Stimulated activated CD8-positive, alpha-beta memory T cell treated with anti-CD3 and anti-CD28 coated beads, Interleukin-12 subunit alpha, Interleukin-12 subunit beta, amount 100 ng/mL, for 1 hour (primary cell): ENCODE results near the gene NBEAL2.

Experiments
- DNase-seq: peaks from one replicate; pipeline ENCODE4 v3.0.0-alpha.2; 2020; ENCODE audit warnings: low read depth

NBEAL2 gene

DNA sequence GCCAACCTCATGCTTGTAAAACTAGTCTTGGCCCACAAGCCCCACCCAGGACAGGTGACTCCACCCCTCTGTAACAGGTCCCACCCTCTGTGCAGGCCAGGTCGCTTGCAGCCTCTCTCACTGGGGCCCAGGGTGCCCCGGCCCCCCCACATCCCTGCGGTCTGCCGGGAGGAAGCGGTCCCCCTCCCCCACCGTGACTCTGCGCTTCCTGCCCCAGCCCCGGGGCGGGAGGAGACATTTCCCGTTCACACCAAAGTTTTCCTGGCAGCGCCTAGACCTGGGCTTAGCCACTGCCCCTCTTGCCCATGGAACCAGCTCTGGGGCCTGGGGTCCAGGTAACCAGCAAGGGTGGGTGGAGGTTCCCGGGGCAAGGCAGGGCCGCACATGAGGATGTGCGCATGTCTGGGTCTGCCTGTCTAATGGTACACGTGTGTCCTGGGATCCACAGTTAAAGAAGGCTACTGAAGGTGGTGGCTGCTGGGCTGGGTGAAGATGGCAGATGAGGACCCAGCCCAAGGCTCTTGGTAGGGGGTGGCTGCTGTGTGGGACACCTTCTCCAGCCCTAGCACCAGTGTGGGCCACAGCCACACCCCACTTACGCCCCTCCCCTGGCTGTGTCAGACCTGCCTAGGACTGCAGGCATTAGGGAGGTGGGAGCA is 8.4 kb downstream of the NBEAL2 start:
- DNase-seq = peak; percentile 77

GRCh38 chr3:46988616-46989015 is 9.2 kb downstream of the NBEAL2 start:
- no peak for DNase-seq

- no peak for DNase-seq
Observed at GRCh38 chr3:46989146-46989810, 9.8 kb downstream of the NBEAL2 start.

- no peak for DNase-seq
Observed at GRCh38 chr3:46990573-46991374, 11.3 kb downstream of the NBEAL2 start.

DNA sequence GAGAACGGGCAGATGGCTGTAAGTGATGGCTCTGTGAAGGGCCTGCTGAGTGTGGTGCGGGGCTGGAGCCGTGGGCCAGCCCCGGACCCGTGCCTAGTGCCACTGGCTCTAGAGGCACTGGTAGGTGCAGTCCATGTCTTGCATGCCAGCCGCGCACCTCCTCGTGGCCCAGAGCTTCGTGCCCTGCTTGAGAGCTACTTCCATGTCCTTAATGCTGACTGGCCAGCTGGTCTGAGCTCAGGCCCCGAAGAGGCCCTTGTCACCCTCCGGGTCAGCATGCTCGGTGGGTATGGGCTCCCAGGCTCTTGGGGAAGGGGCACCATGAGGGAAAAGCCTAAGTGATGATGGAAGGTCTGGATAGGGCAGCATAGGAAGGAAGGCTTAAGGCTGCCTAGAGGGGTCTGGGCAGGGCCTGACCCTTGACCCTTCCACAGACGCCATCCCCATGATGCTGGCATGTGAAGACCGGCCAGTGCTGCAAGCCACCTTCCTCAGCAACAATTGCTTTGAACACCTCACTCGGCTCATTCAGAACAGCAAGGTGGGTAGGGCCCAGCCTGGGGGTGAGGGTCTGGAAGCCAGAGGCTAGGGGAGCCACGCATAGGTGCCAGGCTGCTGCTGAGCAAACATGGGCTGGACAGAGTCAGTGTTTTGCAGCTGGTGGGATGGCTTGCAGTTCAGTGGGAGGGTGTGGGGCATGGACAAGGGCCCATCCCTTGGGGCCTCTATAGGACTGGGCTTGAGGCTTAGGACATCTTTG is 12.1 kb downstream of the NBEAL2 start:
- no peak for DNase-seq

DNA sequence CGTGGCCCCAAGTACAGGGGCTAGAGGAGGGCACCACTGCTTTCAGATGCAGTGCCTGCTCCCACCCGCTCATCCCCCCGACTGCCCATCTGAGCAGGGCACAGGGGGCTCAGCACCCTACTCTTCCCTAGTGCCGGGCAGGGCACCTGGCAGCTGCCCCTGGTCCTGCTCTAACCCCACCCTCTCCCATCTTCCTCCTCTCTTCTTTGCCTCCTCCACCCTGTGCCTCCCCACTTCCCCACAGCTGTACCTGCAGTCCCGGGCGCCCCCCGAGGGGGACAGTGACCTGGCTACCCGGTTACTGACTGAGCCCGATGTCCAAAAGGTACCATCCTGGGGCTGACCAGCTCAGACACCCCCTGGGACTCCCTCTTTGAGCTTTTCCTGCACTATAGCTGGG is 12.8 kb downstream of the NBEAL2 start:
- DNase-seq = no peak

- DNase-seq = no peak
Observed at GRCh38 chr3:46993292-46993691, 13.8 kb downstream of the NBEAL2 start.

DNA sequence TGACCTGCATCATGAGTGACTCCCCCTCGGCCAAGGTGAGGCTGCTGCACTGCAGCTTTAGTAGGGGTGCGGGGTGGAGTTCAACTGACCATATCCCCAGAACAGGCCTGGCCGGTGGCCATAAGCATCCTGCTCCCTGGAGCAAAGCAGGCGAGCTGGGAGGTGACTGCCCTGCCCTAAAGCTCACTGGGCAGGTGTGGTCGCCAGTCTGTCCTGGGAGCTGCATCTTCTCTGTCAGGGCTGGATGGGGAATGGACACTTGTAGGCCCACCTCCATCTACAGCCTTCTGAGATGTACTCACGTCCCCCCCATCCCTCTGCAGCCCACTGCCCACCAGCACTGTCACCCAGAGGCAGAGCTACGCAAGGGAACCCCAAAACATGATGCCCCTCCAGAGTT is 14.5 kb downstream of the NBEAL2 start:
- DNase-seq = no peak

GRCh38 chr3:46994801-46995731 is 15.6 kb downstream of the NBEAL2 start:
- no peak for DNase-seq

DNA sequence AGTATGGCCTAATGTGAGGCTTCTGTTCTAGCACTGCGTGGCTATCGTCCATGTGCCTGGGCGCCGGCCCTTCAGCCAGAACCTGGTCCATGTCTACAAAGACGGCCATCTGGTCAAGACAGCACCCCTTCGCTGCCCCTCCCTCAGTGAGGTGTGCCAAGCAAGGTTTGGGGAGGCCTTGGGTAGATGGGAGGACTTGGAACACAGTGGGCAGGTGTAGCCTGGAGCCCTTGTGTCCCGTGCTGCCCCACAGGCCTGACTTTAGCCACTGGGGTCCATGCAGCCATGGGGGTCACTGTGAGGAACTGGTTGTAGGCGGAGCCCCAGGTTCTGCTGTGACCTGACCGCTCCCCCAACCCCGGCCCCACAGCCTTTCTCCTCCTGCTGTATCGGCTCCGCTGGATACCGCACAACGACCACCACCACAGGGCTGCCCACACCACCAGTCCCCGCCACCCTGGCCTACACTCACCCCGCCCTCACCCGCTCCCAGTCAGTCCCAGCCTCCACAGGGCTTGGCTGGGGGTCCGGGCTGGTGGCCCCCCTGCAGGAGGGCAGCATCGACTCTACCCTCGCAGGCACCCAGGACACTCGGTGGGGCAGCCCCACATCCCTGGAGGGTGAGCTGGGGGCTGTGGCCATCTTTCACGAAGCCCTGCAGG is 16.6 kb downstream of the NBEAL2 start:
- no peak for DNase-seq

DNA sequence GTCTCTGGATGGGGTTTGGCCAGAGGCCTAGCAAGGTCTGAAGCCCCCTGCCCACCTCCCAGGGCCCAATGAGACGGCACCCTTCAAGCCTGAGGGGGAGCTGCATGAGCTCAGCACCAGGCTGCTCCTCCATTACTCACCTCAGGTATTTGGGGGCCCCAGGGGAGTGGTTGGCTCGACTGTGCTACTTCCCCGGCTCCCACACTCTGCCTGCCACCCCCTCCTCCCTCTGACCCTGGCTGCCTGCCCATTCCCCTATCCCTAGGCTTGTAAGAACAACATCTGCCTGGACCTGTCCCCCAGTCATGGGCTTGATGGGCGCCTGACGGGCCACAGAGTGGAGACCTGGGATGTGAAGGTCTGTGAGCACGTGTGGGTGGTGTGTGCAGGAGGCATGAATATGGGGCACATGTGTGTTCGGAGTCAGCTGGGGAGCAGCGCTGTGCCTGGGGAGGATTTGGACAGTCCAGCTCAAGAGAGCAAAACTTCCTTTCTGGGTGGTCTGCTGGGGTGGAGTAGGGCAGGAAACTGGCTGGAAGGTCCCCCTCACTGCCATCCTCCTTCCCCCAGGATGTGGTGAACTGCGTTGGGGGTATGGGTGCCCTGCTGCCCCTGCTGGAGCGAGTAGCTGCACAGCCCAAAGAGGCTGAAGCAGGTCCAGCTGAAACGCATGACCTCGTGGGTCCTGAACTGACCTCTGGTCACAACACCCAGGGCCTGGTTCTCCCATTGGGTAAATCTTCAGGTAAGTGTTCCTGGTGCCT is 17.4 kb downstream of the NBEAL2 start:
- DNase-seq = no peak

- no peak for DNase-seq
Observed at GRCh38 chr3:46997453-46998091, 18.1 kb downstream of the NBEAL2 start.

GRCh38 chr3:46998121-46998851 is 18.8 kb downstream of the NBEAL2 start:
- DNase-seq = peak; percentile 53

GRCh38 chr3:46998852-46999515 is 19.5 kb downstream of the NBEAL2 start:
- no peak for DNase-seq

DNA sequence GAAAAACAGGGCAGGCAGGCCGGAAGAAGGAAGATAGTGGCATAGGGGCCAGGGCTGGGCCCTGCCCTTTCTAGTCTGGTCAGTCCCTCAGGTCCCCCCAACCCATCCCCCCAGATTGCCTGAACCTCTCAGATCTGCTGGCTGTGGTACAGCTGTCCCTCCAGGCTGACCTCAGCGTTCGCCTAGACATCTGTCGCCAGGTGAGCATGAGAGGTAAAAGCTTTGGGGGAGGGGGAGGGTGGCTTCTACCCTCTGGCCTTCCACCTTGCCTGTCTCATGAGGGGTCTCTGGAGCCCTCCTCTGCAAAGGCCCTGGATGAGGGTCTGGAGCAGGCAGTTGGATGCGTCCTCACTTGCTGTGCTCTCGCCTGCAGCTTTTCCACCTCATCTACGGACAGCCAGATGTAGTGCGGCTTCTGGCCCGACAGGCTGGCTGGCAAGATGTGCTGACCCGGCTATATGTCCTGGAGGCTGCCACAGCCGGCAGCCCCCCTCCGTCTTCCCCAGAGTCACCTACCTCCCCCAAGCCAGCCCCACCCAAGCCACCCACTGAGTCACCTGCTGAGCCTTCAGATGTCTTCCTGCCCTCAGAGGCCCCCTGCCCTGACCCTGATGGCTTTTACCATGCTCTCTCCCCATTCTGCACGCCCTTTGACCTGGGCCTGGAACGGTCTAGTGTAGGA is 20.2 kb downstream of the NBEAL2 start:
- DNase-seq = no peak

- DNase-seq = no peak
Observed at GRCh38 chr3:47000198-47000815, 20.8 kb downstream of the NBEAL2 start.
